ENCODE measurements around the gene RIMBP2. TPM values are rescaled to one million over a fixed set of nuclear protein-coding genes. Genes with fewer than 3 reads are reported as not detected.

The RIMBP2 gene
- total RNA-seq, 1 experiment from 2014 or later = 0.95 TPM

DNA sequence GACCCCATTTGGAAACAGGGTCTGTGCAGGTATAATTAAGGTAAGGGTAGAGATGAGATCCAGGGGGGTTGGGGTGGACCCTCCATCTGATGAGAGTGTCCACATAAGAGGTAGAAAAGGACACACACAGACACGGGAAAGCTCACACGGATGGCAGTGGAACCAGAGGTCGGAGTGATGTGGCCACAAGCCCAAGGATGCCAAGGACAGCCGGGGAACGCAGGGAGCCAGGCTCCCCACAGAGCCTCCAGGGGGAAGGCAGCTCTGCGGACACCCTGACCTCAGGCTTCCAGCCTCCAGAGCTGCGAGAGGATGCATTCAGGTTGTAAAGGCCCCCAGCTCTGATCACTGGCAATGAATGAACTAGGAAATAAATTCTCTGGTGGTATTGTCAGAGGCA lies 33.0 kb downstream of the RIMBP2 start:
- DNase-seq (ENCODE audit: low spot score) = no peak
- H3K27me3 ChIP-seq (replicated peaks; ENCODE audit: insufficient read depth, low read depth, low read length, poor library complexity) = peaks cover 60% of the 10 kb centered on the region
- ChIA-PET CTCF (no interaction called here), POLR2A (ENCODE audit: low non-redundant PET) (no interaction called here)
- H3K27ac ChIP-seq (ENCODE audit: low read depth, low read length, poor library complexity, severe bottlenecking) = no peak overlapping the region
- H3K36me3 ChIP-seq (ENCODE audit: insufficient read depth, low read length, poor library complexity, severe bottlenecking) = no peaks in the 10 kb centered on the region
- H3K4me1 ChIP-seq (ENCODE audit: insufficient read depth, low read length, poor library complexity, severe bottlenecking) = no peaks in the 10 kb centered on the region
- intact Hi-C loops (cut with micrococcal nuclease; ENCODE audit: unreplicated experiment) = no loop called here
- H3K4me3 ChIP-seq (ENCODE audit: low read depth, low read length, poor library complexity, severe bottlenecking) = no peak overlapping the region
- no peak for TF ChIP-seq CTCF (conservative IDR thresholded peaks at IDR 0.05; ENCODE audit: low read depth, low read length)
- BruUV-seq (replicated peaks) = no TSS peak
- no peaks in the 10 kb centered on the region for H3K9me3 ChIP-seq (ENCODE audit: low read depth, low read length, poor library complexity, severe bottlenecking)

- POLR2A ChIA-PET (ENCODE audit: low non-redundant PET) = no interaction called here
- Histone ChIP-seq H3K36me3 (ENCODE audit: insufficient read depth, low read length, poor library complexity, severe bottlenecking) (no peaks in the 10 kb centered on the region), H3K4me1 (ENCODE audit: insufficient read depth, low read length, poor library complexity, severe bottlenecking) (no peaks in the 10 kb centered on the region), H3K27me3 (replicated peaks; ENCODE audit: insufficient read depth, low read depth, low read length, poor library complexity) (peaks cover 37% of the 10 kb centered on the region), H3K4me3 (ENCODE audit: low read depth, low read length, poor library complexity, severe bottlenecking) (no peak overlapping the region), H3K9me3 (ENCODE audit: low read depth, low read length, poor library complexity, severe bottlenecking) (no peaks in the 10 kb centered on the region), H3K27ac (ENCODE audit: low read depth, low read length, poor library complexity, severe bottlenecking) (no peak overlapping the region)
- no peak for DNase-seq (ENCODE audit: low spot score)
- CTCF ChIA-PET = no interaction called here
- no TSS peak for BruUV-seq (replicated peaks)
- TF ChIP-seq EZH2 (IDR thresholded peaks at IDR 0.05; ENCODE audit: borderline replicate concordance, low read depth, low read length, poor library complexity, severe bottlenecking) (no peak), CTCF (conservative IDR thresholded peaks at IDR 0.05; ENCODE audit: low read depth, low read length) (no peak)
- intact Hi-C loops (cut with micrococcal nuclease; ENCODE audit: unreplicated experiment) = no loop called here
These were observed 35.6 kb downstream of the RIMBP2 start for GRCh38 chr12:130680451-130680990.

DNA sequence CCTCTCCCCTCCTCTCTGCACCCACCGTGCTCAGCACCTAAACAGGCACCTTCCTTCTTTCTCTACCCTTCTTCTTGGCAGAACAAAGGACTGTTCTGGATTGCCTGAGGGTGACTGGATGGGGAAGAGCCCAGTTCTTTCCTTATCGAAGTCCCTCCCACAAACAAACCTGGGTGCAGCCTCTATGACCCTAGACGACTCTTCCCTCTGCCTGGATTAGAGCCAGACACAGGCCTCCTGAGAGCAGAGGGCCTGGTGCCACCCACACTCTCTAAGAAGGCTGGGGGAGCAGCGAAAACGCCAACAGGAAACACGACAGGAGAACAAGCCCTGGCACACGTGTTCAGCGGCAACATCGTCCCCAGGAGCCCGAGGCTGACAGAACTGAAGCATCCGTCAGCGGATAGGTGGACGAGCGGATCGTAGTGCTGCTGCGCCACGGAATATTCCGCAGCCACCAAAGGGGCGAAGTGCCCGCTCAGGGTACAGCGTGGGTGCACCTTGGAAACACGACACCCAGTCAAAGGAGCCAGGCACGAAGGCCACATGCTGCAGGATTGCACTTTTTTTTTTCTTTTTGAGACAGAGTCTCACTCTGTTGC lies 38.0 kb downstream of the RIMBP2 start:
- no peak for DNase-seq (ENCODE audit: low spot score)
- Histone ChIP-seq H3K4me3 (ENCODE audit: low read depth, low read length, poor library complexity, severe bottlenecking) (no peak overlapping the region), H3K9me3 (ENCODE audit: low read depth, low read length, poor library complexity, severe bottlenecking) (no peaks in the 10 kb centered on the region), H3K27me3 (replicated peaks; ENCODE audit: insufficient read depth, low read depth, low read length, poor library complexity) (peaks cover 13% of the 10 kb centered on the region), H3K36me3 (ENCODE audit: insufficient read depth, low read length, poor library complexity, severe bottlenecking) (no peaks in the 10 kb centered on the region), H3K4me1 (ENCODE audit: insufficient read depth, low read length, poor library complexity, severe bottlenecking) (no peaks in the 10 kb centered on the region), H3K27ac (ENCODE audit: low read depth, low read length, poor library complexity, severe bottlenecking) (no peak overlapping the region)
- CTCF ChIA-PET = no interaction called here
- TF ChIP-seq CTCF (conservative IDR thresholded peaks at IDR 0.05; ENCODE audit: low read depth, low read length) = no peak
- no peak for TF ChIP-seq EZH2 (IDR thresholded peaks at IDR 0.05; ENCODE audit: borderline replicate concordance, low read depth, low read length, poor library complexity, severe bottlenecking)
- intact Hi-C loops (cut with micrococcal nuclease; ENCODE audit: unreplicated experiment) = no loop called here
- POLR2A ChIA-PET (ENCODE audit: low non-redundant PET) = no interaction called here
- no TSS peak for BruUV-seq (replicated peaks)
